Trophoblast cell (in vitro differentiated cells and primary cell): ENCODE measurements around the gene FAM136A.

Source experiments
- DNase-seq, 2 donors: peaks; one replicate each; pipeline ENCODE4 v3.0.0-alpha.2; 2016
- H2AFZ ChIP-seq: 2 replicates; pipeline ENCODE4 v1.6.1; 2013; ENCODE audit warnings: low read length, moderate library complexity, mild to moderate bottlenecking; ENCODE audit not compliant: insufficient read depth, poor library complexity
- H2AK5ac ChIP-seq: 2 replicates; pipeline ENCODE4 v1.6.1; 2013; ENCODE audit warnings: mild to moderate bottlenecking, low read length
- H2BK120ac ChIP-seq: 2 replicates; pipeline ENCODE4 v1.6.1; 2013; ENCODE audit warnings: low read length, mild to moderate bottlenecking, moderate library complexity; ENCODE audit not compliant: insufficient read depth, poor library complexity
- H2BK12ac ChIP-seq: 2 replicates; pipeline ENCODE4 v1.6.1; 2013; ENCODE audit warnings: mild to moderate bottlenecking, low read length, moderate library complexity
- H2BK5ac ChIP-seq: 2 replicates; pipeline ENCODE4 v1.6.1; 2013; ENCODE audit warnings: low read length, low read depth, moderate library complexity, mild to moderate bottlenecking; ENCODE audit not compliant: poor library complexity
- H3K14ac ChIP-seq: 2 replicates; pipeline ENCODE4 v1.6.1; 2013; ENCODE audit warnings: mild to moderate bottlenecking, low read length
- H3K18ac ChIP-seq: 2 replicates; pipeline ENCODE4 v1.6.1; 2013; ENCODE audit warnings: mild to moderate bottlenecking, low read length
- H3K23ac ChIP-seq: 2 replicates; pipeline ENCODE4 v1.6.1; 2013; ENCODE audit warnings: low read length
- H3K27ac ChIP-seq: 2 replicates; pipeline ENCODE4 v1.5.1; 2013; ENCODE audit warnings: low read depth, mild to moderate bottlenecking, inconsistent platforms, low read length, moderate library complexity
- H3K27me3 ChIP-seq: 2 replicates; pipeline ENCODE4 v1.6.1; 2013; ENCODE audit warnings: inconsistent platforms, mild to moderate bottlenecking, low read length, moderate library complexity; ENCODE audit not compliant: insufficient read depth
- H3K36me3 ChIP-seq, 2 experiments: 1 replicate in 1 of 2; 2 replicates in 1 of 2; pipeline ENCODE4 v1.6.1; 2013; ENCODE audit warnings: low read length in 2 of 2, mild to moderate bottlenecking in 2 of 2, moderate library complexity in 1 of 2; ENCODE audit not compliant: insufficient read depth in 2 of 2, control insufficient read depth in 1 of 2
- H3K4ac ChIP-seq: 2 replicates; pipeline ENCODE4 v1.6.1; 2013; ENCODE audit warnings: low read depth, mild to moderate bottlenecking, low read length, moderate library complexity
- H3K4me1 ChIP-seq, 2 experiments: 1 replicate in 1 of 2; 2 replicates in 1 of 2; pipeline ENCODE4 v1.6.1; 2013; ENCODE audit warnings: low read length in 2 of 2, mild to moderate bottlenecking in 2 of 2, moderate library complexity in 1 of 2; ENCODE audit not compliant: insufficient read depth in 2 of 2, control insufficient read depth in 1 of 2
- H3K4me2 ChIP-seq: 2 replicates; pipeline ENCODE4 v1.6.1; 2013; ENCODE audit warnings: inconsistent platforms, mild to moderate bottlenecking, low read length, moderate library complexity
- H3K4me3 ChIP-seq: 2 replicates; pipeline ENCODE4 v1.5.1; 2013; ENCODE audit warnings: mild to moderate bottlenecking, low read depth, low read length, inconsistent platforms
- H3K79me1 ChIP-seq: one replicate; pipeline ENCODE4 v1.6.1; 2013; ENCODE audit warnings: low read length
- H3K79me2 ChIP-seq: 2 replicates; pipeline ENCODE4 v1.6.1; 2013; ENCODE audit warnings: low read length, mild to moderate bottlenecking; ENCODE audit not compliant: control insufficient read depth, insufficient read depth, poor library complexity
- H3K9ac ChIP-seq: 2 replicates; pipeline ENCODE4 v1.6.1; 2013; ENCODE audit warnings: mild to moderate bottlenecking, low read length
- H3K9me3 ChIP-seq: 2 replicates; pipeline ENCODE4 v1.6.1; 2013; ENCODE audit warnings: low read depth, mild to moderate bottlenecking, control low read depth, inconsistent platforms, low read length; ENCODE audit not compliant: insufficient read depth
- H4K12ac ChIP-seq: 2 replicates; pipeline ENCODE4 v1.6.1; 2013; ENCODE audit warnings: low read depth, mild to moderate bottlenecking, low read length, moderate library complexity
- H4K8ac ChIP-seq: 2 replicates; pipeline ENCODE4 v1.6.1; 2013; ENCODE audit warnings: low read depth, mild to moderate bottlenecking, low read length, moderate library complexity
- H4K91ac ChIP-seq: one replicate; pipeline ENCODE4 v1.6.1; 2013; ENCODE audit warnings: low read depth, mild to moderate bottlenecking, low read length, moderate library complexity
- WGBS: extraction: QIAGEN DNeasy Blood & Tissue Kit; methylation state at CpG from one replicate; pipeline ENCODE4 v1.1.7; 2013; ENCODE audit warnings: missing lambda C conversion rate; ENCODE audit not compliant: insufficient read length, insufficient coverage; ENCODE audit errors: extremely low coverage; 5-methylcytosine and 5-hydroxymethylcytosine counted together

FAM136A gene

DNA sequence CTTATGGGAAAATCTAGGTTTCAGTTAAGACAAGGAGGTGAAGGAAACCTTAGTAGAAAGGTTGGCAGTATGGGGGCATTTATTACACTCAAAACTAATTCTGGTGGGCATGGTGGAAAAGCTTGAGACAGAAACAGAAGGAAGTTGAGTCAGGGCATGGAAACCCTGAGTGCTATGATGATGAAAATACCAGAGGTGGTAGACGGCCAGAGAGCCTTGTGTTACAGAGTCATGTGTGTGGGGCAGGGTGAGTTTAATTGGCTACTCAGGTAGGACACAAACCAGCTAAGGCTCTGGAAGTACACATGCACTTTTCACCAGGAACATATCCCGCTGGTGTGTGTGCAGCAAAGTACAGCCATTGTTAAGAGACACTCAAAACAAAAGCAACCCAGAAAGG lies 20.7 kb upstream of the FAM136A start:
- H3K14ac ChIP-seq = no peak overlapping the region
- H3K36me3 ChIP-seq = no peaks in the 10 kb centered on the region
- H3K23ac ChIP-seq = no peak overlapping the region
- no peak for DNase-seq
- H2BK12ac ChIP-seq = no peak overlapping the region
- no peak overlapping the region for H3K4me3 ChIP-seq
- H3K9me3 ChIP-seq = no peaks in the 10 kb centered on the region
- H3K4ac ChIP-seq = no peak overlapping the region
- no peaks in the 10 kb centered on the region for H3K27me3 ChIP-seq
- H4K12ac ChIP-seq = no peak overlapping the region
- H3K4me1 ChIP-seq = no peaks in the 10 kb centered on the region
- H3K4me2 ChIP-seq = no peak overlapping the region
- no peak overlapping the region for H2AFZ ChIP-seq
- H2AK5ac ChIP-seq = no peak overlapping the region
- no peak overlapping the region for H2BK5ac ChIP-seq
- no peak overlapping the region for H3K18ac ChIP-seq
- no CpG with 5 or more reads among the region's 2 CpGs for WGBS
- H4K8ac ChIP-seq = no peak overlapping the region
- H2BK120ac ChIP-seq = no peak overlapping the region
- no peaks in the 10 kb centered on the region for H3K79me1 ChIP-seq
- H3K27ac ChIP-seq = no peak overlapping the region
- H3K9ac ChIP-seq = no peak overlapping the region
- H3K79me2 ChIP-seq = no peaks in the 10 kb centered on the region
- H4K91ac ChIP-seq = no peak overlapping the region

DNA sequence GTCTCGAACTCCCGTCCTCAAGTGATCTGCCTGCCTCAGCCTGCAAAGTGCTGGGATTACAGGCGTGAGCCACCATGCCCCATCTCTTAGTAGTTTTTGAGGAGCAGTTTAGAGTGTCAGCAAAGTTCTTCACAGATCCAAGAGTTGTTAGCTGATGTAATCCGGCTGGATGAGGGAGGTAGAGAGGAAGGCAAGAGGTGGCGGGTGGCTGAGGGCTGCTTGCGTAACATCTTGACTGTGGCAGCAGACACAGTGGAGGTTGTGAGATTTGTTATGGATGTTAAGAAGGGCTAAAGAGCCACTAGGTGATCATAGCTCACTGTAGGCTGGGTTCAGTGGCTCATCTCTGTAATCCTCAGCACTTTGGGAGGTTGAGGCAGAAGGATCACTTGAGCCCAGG lies 19.5 kb upstream of the FAM136A start:
- H3K18ac ChIP-seq = no peak overlapping the region
- H2BK5ac ChIP-seq = no peak overlapping the region
- no peak overlapping the region for H3K9ac ChIP-seq
- H3K36me3 ChIP-seq = no peaks in the 10 kb centered on the region
- no peak overlapping the region for H2BK12ac ChIP-seq
- H3K14ac ChIP-seq = no peak overlapping the region
- no peaks in the 10 kb centered on the region for H3K27me3 ChIP-seq
- no peaks in the 10 kb centered on the region for H3K79me2 ChIP-seq
- H3K4me3 ChIP-seq = no peak overlapping the region
- WGBS = no CpG with 5 or more reads among the region's 6 CpGs
- no peak overlapping the region for H3K4ac ChIP-seq
- H4K12ac ChIP-seq = no peak overlapping the region
- no peaks in the 10 kb centered on the region for H3K9me3 ChIP-seq
- H2AK5ac ChIP-seq = no peak overlapping the region
- H3K23ac ChIP-seq = no peak overlapping the region
- no peak overlapping the region for H4K8ac ChIP-seq
- no peaks in the 10 kb centered on the region for H3K4me1 ChIP-seq
- H3K4me2 ChIP-seq = no peak overlapping the region
- H2BK120ac ChIP-seq = no peak overlapping the region
- H3K79me1 ChIP-seq = no peaks in the 10 kb centered on the region
- no peak overlapping the region for H3K27ac ChIP-seq
- H4K91ac ChIP-seq = no peak overlapping the region
- peak; percentile 6 to 50 for DNase-seq
- no peak overlapping the region for H2AFZ ChIP-seq

DNA sequence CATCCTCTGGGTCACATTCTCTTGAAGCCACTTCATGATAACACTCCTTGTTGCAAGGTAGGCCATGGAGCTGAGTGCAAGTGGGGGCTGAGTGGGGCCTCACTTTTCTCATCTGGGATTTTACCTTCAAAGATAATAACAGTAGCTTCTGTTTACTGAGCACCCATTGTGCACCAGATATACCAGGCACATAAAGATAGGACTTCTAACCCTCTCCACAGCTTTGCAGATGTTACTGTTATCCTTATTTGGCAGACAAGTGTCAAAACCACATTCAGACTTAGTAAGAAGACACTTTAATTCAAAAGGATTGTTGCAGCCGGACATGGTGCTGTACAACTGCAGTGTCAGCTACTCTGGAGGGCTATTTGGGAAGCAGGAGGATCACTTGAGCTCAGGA lies 12.8 kb upstream of the FAM136A start:
- Histone ChIP-seq H2BK5ac (no peak overlapping the region), H3K27me3 (no peaks in the 10 kb centered on the region), H3K9ac (no peak overlapping the region), H2BK12ac (no peak overlapping the region), H4K91ac (no peak overlapping the region), H3K4me3 (no peak overlapping the region), H3K36me3 (no peaks in the 10 kb centered on the region), H3K4me1 (no peaks in the 10 kb centered on the region), H3K79me2 (no peaks in the 10 kb centered on the region), H3K4me2 (no peak overlapping the region), H4K8ac (no peak overlapping the region), H3K23ac (no peak overlapping the region), H3K9me3 (no peaks in the 10 kb centered on the region), H3K79me1 (no peaks in the 10 kb centered on the region), H4K12ac (no peak overlapping the region), H2BK120ac (no peak overlapping the region), H3K27ac (no peak overlapping the region), H2AK5ac (no peak overlapping the region), H3K18ac (no peak overlapping the region), H2AFZ (no peak overlapping the region), H3K4ac (no peak overlapping the region), H3K14ac (no peak overlapping the region)
- DNase-seq = no peak
- WGBS = no CpG with 5 or more reads among the region's 1 CpG

DNA sequence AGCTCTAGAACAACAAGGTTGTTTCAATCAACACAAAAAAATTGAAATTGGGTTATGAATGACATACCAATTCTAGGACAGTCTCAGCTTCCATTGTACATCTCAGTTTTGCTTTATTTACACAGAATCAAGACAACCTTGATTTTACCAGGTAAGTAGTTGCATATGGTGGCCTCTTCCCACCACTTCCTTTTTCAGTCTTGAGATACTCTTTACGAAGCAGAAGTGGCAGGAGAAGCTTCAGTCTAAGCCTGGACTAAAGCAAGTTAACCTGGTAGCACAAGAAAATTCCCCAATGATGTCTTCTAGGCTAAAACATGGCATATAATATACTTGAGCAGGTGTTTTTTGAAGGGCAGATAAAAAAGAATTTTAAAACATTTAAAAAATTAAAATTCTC lies 10.7 kb upstream of the FAM136A start:
- Histone ChIP-seq H2BK120ac (no peak overlapping the region), H4K91ac (no peak overlapping the region), H3K79me1 (no peaks in the 10 kb centered on the region), H3K4me3 (no peak overlapping the region), H2AK5ac (no peak overlapping the region), H3K23ac (no peak overlapping the region), H3K27ac (no peak overlapping the region), H4K12ac (no peak overlapping the region), H2AFZ (no peak overlapping the region), H4K8ac (no peak overlapping the region), H3K14ac (no peak overlapping the region), H3K79me2 (no peaks in the 10 kb centered on the region), H2BK12ac (no peak overlapping the region), H3K18ac (no peak overlapping the region), H3K9me3 (no peaks in the 10 kb centered on the region), H2BK5ac (no peak overlapping the region), H3K4me1 (no peaks in the 10 kb centered on the region), H3K9ac (no peak overlapping the region), H3K36me3 (no peaks in the 10 kb centered on the region), H3K4ac (no peak overlapping the region), H3K27me3 (no peaks in the 10 kb centered on the region), H3K4me2 (no peak overlapping the region)
- DNase-seq = no peak
- WGBS = no CpG with 5 or more reads among the region's 1 CpG
